ENCODE results near the gene FLVCR1. TPM values are rescaled to one million over a fixed set of nuclear protein-coding genes. Genes with fewer than 3 reads are reported as not detected.
"Not testable (repeated sequence)": the region's sequence is repeated elsewhere in the genome, so short reads cannot be mapped to it uniquely, and the experiment has no call there.

The FLVCR1 gene
- total RNA-seq, 1 experiment from 2014 or later, result 10.3 TPM

- in situ Hi-C loops (cut with HindIII; ENCODE audit: low pct_unique_long_range_greater_than_20kb, low sequenced_read_pairs), result no loop called here
Observed at GRCh38 chr1:212856755-212857154, 1.3 kb upstream of the FLVCR1 start.

DNA sequence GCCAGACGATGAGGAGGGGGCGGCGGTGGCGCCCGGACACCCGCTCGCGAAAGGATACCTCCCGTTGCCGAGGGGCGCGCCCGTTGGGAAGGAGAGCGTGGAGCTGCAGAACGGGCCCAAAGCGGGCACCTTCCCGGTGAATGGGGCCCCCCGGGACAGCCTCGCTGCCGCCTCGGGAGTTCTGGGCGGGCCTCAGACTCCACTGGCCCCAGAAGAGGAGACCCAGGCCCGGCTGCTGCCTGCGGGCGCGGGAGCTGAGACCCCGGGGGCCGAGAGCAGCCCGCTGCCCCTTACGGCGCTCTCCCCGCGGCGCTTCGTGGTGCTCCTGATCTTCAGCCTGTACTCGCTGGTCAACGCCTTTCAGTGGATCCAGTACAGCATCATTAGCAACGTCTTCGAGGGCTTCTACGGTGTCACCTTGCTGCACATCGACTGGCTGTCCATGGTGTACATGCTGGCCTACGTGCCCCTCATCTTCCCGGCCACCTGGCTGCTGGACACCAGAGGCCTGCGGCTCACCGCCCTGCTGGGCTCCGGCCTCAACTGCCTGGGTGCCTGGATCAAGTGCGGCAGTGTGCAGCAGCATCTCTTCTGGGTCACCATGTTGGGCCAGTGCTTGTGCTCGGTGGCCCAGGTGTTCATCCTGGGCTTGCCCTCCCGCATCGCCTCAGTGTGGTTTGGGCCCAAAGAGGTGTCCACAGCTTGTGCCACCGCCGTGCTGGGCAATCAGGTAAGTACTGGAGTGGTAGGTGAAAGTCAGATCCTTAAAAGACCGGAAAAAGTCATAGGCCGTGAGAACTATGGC lies 588 bp downstream of the FLVCR1 start:
- peak; percentile 55 for DNase-seq (ENCODE audit: low read depth)
- in situ Hi-C loops (cut with HindIII; ENCODE audit: low pct_unique_long_range_greater_than_20kb, low sequenced_read_pairs), result no loop called here

More at GRCh38 chr1:212856755-212857154, 1.3 kb upstream of the FLVCR1 start:
- DNase-seq (ENCODE audit: low read depth), result no peak

DNA sequence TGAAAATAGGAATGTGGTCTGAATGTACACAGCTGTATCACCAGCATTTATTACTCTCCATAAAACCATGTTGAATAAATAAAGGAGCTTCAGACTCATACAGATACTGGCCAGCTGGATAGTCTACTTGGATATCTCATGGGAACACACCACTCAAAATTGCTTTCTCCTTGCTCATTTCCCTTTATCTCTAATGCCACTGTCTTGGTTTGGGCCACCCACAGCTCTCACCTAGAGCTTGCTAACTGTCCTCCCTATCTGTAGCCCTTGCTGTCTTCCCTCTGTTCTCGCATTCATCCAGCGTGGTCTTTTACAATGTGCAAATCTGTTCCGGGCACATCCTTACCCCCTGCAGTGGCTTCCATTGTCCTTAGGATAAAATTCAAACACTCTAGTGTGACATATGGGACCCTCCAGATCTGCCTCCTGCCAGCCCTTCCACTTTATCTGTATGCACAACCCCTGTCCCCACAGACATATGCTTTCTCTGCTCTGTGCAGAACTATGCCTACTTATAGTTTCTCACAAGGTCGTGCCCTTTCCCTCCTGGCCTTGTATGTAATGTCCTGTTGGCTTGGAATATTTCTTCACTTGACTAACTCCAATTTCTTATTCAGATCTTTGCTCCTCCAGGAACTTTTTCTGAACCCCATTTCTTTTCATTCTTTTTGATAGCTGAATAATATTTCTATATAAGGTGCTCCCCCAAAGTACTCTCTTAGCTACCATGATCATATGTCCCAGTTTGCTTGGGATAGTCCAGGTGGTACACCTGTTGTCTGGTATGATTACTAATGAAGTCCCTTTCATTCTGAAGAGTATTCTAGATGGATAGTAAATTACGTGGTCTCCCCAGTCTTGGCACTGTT lies 2.9 kb downstream of the FLVCR1 start:
- DNase-seq (ENCODE audit: low read depth), result no peak
- in situ Hi-C loops (cut with HindIII; ENCODE audit: low pct_unique_long_range_greater_than_20kb, low sequenced_read_pairs), result no loop called here

DNA sequence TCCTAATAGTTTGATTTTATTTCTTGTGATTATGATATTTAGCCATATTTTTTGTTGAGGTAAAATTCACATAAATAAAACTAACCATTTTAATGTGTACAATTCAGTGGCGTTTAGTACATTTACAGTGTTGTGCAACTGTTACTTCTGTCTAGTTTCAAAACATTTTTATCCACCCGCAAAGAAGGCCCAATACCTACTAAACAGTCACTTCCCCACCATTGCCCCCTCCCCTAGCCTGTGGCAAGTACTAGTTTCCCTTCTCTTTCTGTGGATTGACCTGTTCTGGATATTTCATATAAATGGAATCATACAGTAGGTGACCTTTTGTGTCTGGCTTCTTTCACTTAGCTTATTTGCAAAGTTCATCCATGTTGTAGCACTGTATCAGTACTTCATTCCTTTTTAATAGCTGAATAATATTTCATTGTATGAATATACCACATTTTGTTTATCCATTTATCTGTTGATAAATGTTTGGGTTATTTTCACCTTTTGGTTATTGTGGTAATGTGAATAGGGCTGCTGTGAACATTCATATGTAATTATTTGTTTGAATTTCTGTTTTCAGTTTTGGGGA lies 4.1 kb downstream of the FLVCR1 start:
- in situ Hi-C loops (cut with HindIII; ENCODE audit: low pct_unique_long_range_greater_than_20kb, low sequenced_read_pairs), result no loop called here
- DNase-seq (ENCODE audit: low read depth), result no peak

DNA sequence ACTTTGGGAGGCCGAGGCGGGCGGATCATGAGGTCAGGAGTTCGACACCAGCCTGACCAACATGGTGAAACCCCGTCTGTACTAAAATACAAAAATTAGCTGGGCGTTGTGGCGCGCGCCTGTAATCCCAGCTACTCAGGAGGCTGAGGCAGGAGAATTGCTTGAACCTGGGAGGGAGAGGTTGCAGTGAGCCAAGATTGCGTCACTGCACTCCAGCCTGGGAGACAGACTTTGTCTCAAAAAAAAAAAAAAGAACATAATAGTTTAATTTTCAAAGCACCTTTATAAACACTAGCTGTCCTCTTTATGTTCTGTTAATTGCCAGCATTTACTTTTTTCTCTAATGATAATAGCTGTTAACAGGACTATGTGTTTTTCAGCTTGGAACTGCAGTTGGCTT lies 5.3 kb downstream of the FLVCR1 start:
- in situ Hi-C loops (cut with HindIII; ENCODE audit: low pct_unique_long_range_greater_than_20kb, low sequenced_read_pairs); DNase-seq (ENCODE audit: low read depth): not testable (repeated sequence)

DNA sequence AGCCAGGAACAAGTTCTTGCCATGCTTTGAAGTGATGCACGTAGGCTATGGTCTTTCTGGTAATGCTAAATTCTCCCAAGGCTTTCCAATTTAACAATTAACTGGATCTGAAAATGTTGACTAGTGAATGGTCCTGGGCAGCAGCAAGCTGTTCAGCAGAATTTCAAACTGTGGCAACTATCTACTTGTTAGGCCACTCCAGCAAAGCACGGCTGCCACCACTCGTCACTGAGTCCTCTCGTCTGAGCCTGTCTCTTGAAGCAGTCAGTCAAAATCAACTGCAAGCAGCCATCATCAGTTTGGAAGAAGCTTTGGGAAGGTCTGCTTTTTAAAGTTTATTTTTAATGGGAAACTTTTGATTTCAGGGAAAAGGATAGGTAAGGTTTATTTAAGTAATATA lies 6.1 kb downstream of the FLVCR1 start:
- DNase-seq (ENCODE audit: low read depth), result no peak
- in situ Hi-C loops (cut with HindIII; ENCODE audit: low pct_unique_long_range_greater_than_20kb, low sequenced_read_pairs), result no loop called here

DNA sequence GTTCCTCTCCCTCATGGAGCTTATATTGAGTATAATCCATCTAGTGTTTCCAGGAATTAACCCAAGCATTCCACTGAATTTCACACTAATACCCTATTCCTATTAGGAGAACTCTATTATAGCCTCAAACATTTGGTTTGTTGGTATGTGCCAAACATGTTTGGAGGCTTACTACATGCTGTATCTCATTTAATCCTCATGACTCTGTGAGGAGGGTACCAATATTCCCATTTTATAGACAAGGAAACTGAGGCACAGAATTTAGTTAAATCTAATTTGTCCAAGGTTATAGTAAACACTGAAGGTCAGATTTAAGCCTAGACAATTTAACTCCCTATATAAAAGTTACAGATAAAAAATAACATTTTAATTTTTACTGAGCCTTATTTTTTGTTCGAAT lies 9.1 kb downstream of the FLVCR1 start:
- in situ Hi-C loops (cut with HindIII; ENCODE audit: low pct_unique_long_range_greater_than_20kb, low sequenced_read_pairs), result no loop called here
- no peak for DNase-seq (ENCODE audit: low read depth)

DNA sequence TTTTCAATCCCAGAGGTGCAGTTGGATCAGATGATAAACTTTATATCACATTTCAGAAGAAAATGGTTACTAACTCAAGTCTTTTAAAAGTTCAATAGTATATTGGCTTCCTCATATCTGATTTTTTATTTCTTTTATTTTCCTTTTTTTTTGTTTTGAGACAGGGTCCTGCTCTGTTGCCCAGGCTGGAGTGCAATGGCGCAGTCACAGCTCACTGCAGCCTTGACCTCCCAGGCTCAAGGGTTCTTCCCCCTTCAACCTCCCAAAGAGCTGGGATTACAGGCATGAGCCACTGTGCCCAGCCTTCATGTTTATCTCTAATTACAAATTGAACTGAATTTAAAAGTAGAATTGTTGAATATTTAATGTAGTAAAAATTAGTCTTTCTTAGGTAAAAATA lies 13.9 kb downstream of the FLVCR1 start:
- no peak for DNase-seq (ENCODE audit: low read depth)
- in situ Hi-C loops (cut with HindIII; ENCODE audit: low pct_unique_long_range_greater_than_20kb, low sequenced_read_pairs), result no loop called here

GRCh38 chr1:212873518-212873917 lies 15.4 kb downstream of the FLVCR1 start:
- in situ Hi-C loops (cut with HindIII; ENCODE audit: low pct_unique_long_range_greater_than_20kb, low sequenced_read_pairs), result no loop called here
- DNase-seq (ENCODE audit: low read depth), result no peak

DNA sequence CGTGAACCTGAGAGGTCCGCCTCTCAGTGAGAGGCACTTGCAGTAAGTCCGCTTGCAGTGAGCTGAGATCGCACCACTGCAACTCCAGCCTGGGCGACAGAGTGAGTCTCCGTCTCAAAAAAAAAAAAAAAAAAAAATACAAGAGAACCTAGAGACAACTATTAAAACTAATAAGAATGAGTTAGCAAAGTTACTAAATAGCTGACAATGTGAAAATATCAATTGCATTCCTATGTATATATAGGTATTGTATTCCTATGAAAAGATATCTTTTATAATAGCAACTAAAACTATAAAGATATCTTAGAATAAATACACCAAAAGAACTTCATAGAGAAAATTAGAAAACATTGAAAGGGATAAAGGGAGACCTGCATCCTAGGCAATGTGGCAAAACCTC lies 20.3 kb downstream of the FLVCR1 start:
- DNase-seq (ENCODE audit: low read depth), result no peak
- in situ Hi-C loops (cut with HindIII; ENCODE audit: low pct_unique_long_range_greater_than_20kb, low sequenced_read_pairs), result no loop called here

DNA sequence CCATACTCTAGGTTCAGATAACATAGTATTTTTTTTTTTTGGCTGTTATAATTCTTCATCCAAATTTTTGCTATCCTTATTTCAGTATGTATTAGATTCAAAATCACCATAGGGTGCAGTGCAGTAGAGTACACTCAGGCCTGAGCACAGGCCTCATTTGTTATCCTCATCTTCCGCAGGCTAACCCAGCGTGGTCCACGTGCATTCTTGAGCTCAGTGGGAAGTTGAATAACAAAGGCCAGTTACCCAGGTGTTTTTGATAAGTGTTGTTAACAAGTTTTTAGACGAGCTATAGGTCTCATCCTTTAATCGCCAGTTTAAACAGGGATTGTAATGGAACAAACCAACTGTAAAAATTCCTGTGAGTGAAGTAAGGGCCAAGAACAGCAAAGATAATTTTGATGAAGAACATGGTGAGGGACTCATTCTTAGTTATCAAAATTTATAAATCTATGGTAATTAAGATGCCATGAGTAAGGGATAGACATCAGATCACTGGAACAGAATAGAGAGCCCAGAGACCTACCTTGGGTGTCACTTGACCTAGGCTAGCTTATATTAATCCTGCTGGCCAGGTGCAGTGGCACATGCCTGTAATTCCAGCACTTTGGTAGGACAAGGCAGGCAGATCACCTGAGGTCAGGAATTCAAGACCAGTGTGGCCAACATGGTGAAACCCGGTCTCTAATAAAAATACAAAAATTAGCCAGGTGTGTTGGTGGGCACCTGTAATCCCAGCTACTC lies 22.0 kb downstream of the FLVCR1 start:
- no peak for DNase-seq (ENCODE audit: low read depth)
- in situ Hi-C loops (cut with HindIII; ENCODE audit: low pct_unique_long_range_greater_than_20kb, low sequenced_read_pairs), result no loop called here

- DNase-seq (ENCODE audit: low read depth), result no peak
- in situ Hi-C loops (cut with HindIII; ENCODE audit: low pct_unique_long_range_greater_than_20kb, low sequenced_read_pairs), result no loop called here
Observed at GRCh38 chr1:212884592-212884991, 26.5 kb downstream of the FLVCR1 start.

DNA sequence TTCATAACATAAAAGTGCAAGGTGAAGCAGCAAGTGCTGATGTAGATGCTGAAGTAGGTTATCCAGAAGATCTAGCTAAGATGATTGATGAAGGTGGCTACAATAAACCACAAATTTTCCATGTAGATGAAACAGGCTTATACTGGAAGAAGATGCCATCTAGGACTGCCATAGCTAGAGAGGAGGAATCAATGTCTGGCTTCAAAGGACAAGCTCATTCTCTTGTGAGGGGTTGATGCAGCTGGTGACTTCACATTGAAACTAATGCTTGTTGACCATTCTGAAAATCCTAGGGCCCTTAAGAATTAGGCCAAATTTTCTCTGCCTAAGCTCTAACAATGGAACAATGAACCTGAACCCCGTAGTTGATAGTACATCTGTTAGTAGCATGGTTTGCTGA lies 34.0 kb downstream of the FLVCR1 start:
- in situ Hi-C loops (cut with HindIII; ENCODE audit: low pct_unique_long_range_greater_than_20kb, low sequenced_read_pairs), result no loop called here

GRCh38 chr1:212899845-212900244 lies 41.8 kb downstream of the FLVCR1 start:
- DNase-seq (ENCODE audit: low read depth), result no peak
- in situ Hi-C loops (cut with HindIII; ENCODE audit: low pct_unique_long_range_greater_than_20kb, low sequenced_read_pairs), result no loop called here

More for the DNA sequence above, 34.0 kb downstream of the FLVCR1 start:
- no peak for DNase-seq (ENCODE audit: low read depth)

DNA sequence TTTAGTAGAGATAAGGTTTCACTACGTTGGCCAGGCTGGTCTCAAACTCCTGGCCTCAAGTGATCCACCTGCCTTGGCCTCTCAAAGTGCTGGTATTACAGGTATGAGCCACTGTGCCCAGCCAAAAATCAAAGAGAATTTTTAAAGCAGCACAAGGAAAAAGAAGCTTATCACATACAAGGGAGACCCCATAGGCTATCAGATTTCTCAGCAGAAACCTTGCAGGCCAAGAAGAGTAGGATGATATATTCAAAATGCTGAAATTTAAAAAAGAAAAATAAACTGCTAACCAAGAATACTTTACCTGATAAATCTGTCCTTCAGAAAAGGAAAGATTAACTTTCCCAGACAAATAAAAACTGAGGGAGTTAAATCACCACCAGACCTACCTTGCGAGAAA lies 43.2 kb downstream of the FLVCR1 start:
- DNase-seq (ENCODE audit: low read depth), result no peak
- in situ Hi-C loops (cut with HindIII; ENCODE audit: low pct_unique_long_range_greater_than_20kb, low sequenced_read_pairs), result no loop called here

DNA sequence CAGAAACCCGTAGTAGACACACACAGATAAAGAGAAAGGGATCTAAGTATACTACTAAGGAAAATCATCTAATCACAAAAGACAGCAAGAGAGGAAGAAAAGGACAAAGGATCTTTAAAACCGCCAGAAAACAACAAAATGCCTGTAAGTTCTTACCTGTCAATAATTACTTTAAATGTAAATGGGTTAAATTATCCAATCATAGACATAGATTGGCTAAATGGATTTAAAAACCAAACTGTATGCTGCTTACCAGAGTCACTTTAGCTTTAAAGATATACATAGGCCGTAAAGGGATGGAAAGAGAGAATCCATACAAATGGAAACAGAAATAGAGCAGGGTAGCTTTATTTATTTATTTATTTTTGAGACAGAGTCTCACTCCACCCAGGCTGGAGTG lies 44.0 kb downstream of the FLVCR1 start:
- DNase-seq (ENCODE audit: low read depth), result no peak
- in situ Hi-C loops (cut with HindIII; ENCODE audit: low pct_unique_long_range_greater_than_20kb, low sequenced_read_pairs), result no loop called here

- in situ Hi-C loops (cut with HindIII; ENCODE audit: low pct_unique_long_range_greater_than_20kb, low sequenced_read_pairs), result no loop called here
- DNase-seq (ENCODE audit: low read depth), result no peak
Observed at GRCh38 chr1:212903664-212904063, 45.6 kb downstream of the FLVCR1 start.

DNA sequence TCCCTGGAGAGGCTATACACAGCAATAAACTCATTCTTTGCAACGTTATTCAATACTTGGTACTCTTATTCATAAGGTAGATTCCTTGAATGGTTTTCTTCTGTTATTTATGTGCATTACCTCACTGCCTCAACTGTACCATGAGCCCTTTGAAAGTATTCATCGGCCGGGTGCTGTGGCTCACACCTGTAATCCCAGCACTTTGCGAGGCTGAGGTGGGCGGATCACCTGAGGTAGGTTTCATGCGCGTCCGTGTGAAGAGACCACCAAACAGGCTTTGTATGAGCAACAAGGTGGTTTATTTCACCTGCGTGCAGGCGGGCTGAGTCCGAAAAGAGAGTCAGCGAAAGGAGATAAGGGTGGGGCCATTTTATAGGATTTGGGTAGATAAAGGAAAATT lies 50.0 kb downstream of the FLVCR1 start:
- in situ Hi-C loops (cut with HindIII; ENCODE audit: low pct_unique_long_range_greater_than_20kb, low sequenced_read_pairs); DNase-seq (ENCODE audit: low read depth): not testable (repeated sequence)
